ENCODE results near the gene SPOPL. TPM values are rescaled to one million over a fixed set of nuclear protein-coding genes. Genes with fewer than 3 reads are reported as not detected.

The SPOPL gene
- total and polyA plus RNA-seq, 10 of the 15 experiments (the other 5 are each of a cell fraction or from before 2014, with no cell fraction given): 4.0 to 25.0 (median 11.5) TPM

- in situ Hi-C loops (cut with MboI): no loop called here
- POLR2A ChIA-PET: interaction anchor here (0.7 to 2.4 kb wide), 7 partner anchors 17 to 100 kb away, joined by 4 to 29 read pairs (median 7); no protein-coding TSS in a partner anchor
- H3K36me3 ChIP-seq (ENCODE audit: control insufficient read depth in 2 of 2, insufficient read depth in 2 of 2, low read length in 1 of 2): no peaks in the 10 kb centered on the region; a peak in 1 of 4 replicates
- peaks cover 18% of the 10 kb centered on the region for H3K4me1 ChIP-seq (ENCODE audit: control insufficient read depth, insufficient read depth, low read length)
- SMC1A ChIA-PET (ENCODE audit: uncharacterized antibody, unreplicated experiment): interaction anchor here (0.6 to 10.5 kb wide), 16 partner anchors 11 to 208 kb away, joined by 3 to 142 read pairs (median 3); no protein-coding TSS in a partner anchor
- H3K9ac ChIP-seq (ENCODE audit: control insufficient read depth, insufficient read depth, low read length): peak overlapping the region; percentile 91
- no peak for DNase-seq (ENCODE audit: low read depth, low spot score)
- WGBS (ENCODE audit: insufficient coverage, insufficient replicate concordance, low lambda C conversion rate, missing lambda C conversion rate): under 1% methylated on average over 21 of the region's 26 CpGs
- FAIRE-seq: no peak
- H3K9me3 ChIP-seq (replicated peaks; ENCODE audit: control insufficient read depth, insufficient read depth, low read length): no peaks in the 10 kb centered on the region
- H3K4me2 ChIP-seq (ENCODE audit: control insufficient read depth, insufficient read depth): peak overlapping the region; percentile 89
- H3K27ac ChIP-seq (ENCODE audit: control insufficient read depth, insufficient read depth): peak overlapping the region; percentile 73
- no peaks in the 10 kb centered on the region for H3K27me3 ChIP-seq (replicated peaks in 1 of 2; ENCODE audit: control insufficient read depth in 2 of 2, insufficient read depth in 2 of 2, low read length in 1 of 2)
- H3K4me3 ChIP-seq: peak overlapping the region; percentile 80
- H3K79me2 ChIP-seq (ENCODE audit: control insufficient read depth, insufficient read depth, low read length): peaks cover 67% of the 10 kb centered on the region
- CTCF ChIA-PET: interaction anchor here (1.1 to 3.1 kb wide), 3 partner anchors 13 to 34 kb away, joined by 5 to 15 read pairs (median 8); no protein-coding TSS in a partner anchor
- no peaks in the 10 kb centered on the region for H4K20me1 ChIP-seq (ENCODE audit: control insufficient read depth, insufficient read depth)
- TF ChIP-seq MLLT1 (IDR thresholded peaks at IDR 0.05) (peak; percentile 48; the same call in 1 of the 2 replicates), BMI1 (IDR thresholded peaks at IDR 0.05; ENCODE audit: borderline replicate concordance) (no peak), EED (IDR thresholded peaks at IDR 0.05; ENCODE audit: low read depth) (no peak), EGR1 (IDR thresholded peaks at IDR 0.05; ENCODE audit: borderline replicate concordance in 1 of 2, low read depth in 2 of 2, low read length in 2 of 2) (peak in 1 of 2 experiments; percentile 73; a peak in 1 of 3 replicates), ATF7 (IDR thresholded peaks at IDR 0.05; ENCODE audit: low read depth) (no peak)
- RAD21 ChIA-PET (ENCODE audit: unreplicated experiment): interaction anchor here (1.1 to 5.0 kb wide), 6 partner anchors 13 to 284 kb away, joined by 4 to 31 read pairs (median 6); no protein-coding TSS in a partner anchor
- BruUV-seq (replicated peaks): TSS peak; percentile 60
- H2AFZ ChIP-seq (ENCODE audit: control insufficient read depth, low read depth, low read length): peak overlapping the region; percentile 67
- ATAC-seq: peak; percentile 2
- intact Hi-C loops (cut with micrococcal nuclease; ENCODE audit: unreplicated experiment): loop anchor here (10.0 kb wide), 1 partner anchor 212 kb away; no protein-coding TSS in a partner anchor
Observed at GRCh38 chr2:138502255-138503086, 901 bp downstream of the SPOPL start.
